H1 (cell line): ENCODE measurements around the gene ADD1. TPM values are rescaled to one million over a fixed set of nuclear protein-coding genes. Genes with fewer than 3 reads are reported as not detected.

Experiments
- CTCF ChIA-PET: fragments of 300-600 bp; sonication (Branson Sonifier 250); formaldehyde crosslinking; loops from one replicate; lab custom pipeline; 2021; ENCODE audit not compliant: partially characterized antibody; lab: Charles Lee
- POLR2A ChIA-PET: fragments of 300-600 bp; sonication (Branson Sonifier 250); formaldehyde crosslinking; loops from one replicate; lab custom pipeline; 2021; ENCODE audit warnings: inconsistent platforms; ENCODE audit not compliant: partially characterized antibody; lab: Charles Lee
- DNase-seq, 2 experiments: peaks; one replicate each; pipeline versions ENCODE4 v3.0.0 to v3.0.0-alpha.2; 2010 to 2022; ENCODE audit warnings: low spot score in 2 of 2, low read depth in 1 of 2, mixed read lengths in 1 of 2
- FAIRE-seq: peaks from 2 replicates; lab custom pipeline; 2011; peaks lifted over from hg19 to GRCh38; lab: Jason Lieb, UNC
- H2AFZ ChIP-seq: 2 replicates; pipeline ENCODE4 v1.8.1; 2012; ENCODE audit warnings: low read length, inconsistent platforms
- H2AK5ac ChIP-seq: 2 replicates; pipeline ENCODE4 v1.6.1; 2013; ENCODE audit warnings: low read depth, low read length
- H2BK120ac ChIP-seq: replicated peaks from 2 replicates; pipeline ENCODE3; 2013; ENCODE audit warnings: low read depth, low read length, inconsistent platforms
- H2BK12ac ChIP-seq: 2 replicates; pipeline ENCODE4 v1.6.1; 2013; ENCODE audit warnings: low read depth, low read length
- H2BK15ac ChIP-seq: 2 replicates; pipeline ENCODE4 v1.6.1; 2013; ENCODE audit warnings: low read length
- H2BK20ac ChIP-seq: 2 replicates; pipeline ENCODE4 v1.6.1; 2013; ENCODE audit warnings: low read length
- H2BK5ac ChIP-seq: 2 replicates; pipeline ENCODE4 v1.6.1; 2013; ENCODE audit warnings: low read depth, low read length
- H3K14ac ChIP-seq: 2 replicates; pipeline ENCODE4 v1.6.1; 2013; ENCODE audit warnings: inconsistent platforms; ENCODE audit not compliant: insufficient read length
- H3K18ac ChIP-seq: 2 replicates; pipeline ENCODE4 v1.6.1; 2013; ENCODE audit warnings: low read length; ENCODE audit errors: extremely low read depth
- H3K23ac ChIP-seq: 2 replicates; pipeline ENCODE4 v1.6.1; 2013; ENCODE audit warnings: inconsistent platforms; ENCODE audit not compliant: insufficient read length
- H3K23me2 ChIP-seq: 2 replicates; pipeline ENCODE4 v1.6.1; 2013; ENCODE audit warnings: low read depth, low read length
- H3K27ac ChIP-seq: 2 replicates; pipeline ENCODE4 v1.6.1; 2011; ENCODE audit warnings: low read depth, low read length, inconsistent platforms
- H3K27me3 ChIP-seq, 4 experiments: replicated peaks in 1 of 4; 1 replicate in 1 of 4; 2 replicates in 3 of 4; pipeline versions ENCODE4 v1.6.1 to v1.8.1; 2011 to 2013; ENCODE audit warnings: low read length in 3 of 4, mild to moderate bottlenecking in 3 of 4, inconsistent platforms in 2 of 4, mixed read lengths in 2 of 4, moderate library complexity in 1 of 4; ENCODE audit not compliant: control insufficient read depth in 3 of 4, insufficient read depth in 3 of 4; ENCODE audit errors: extremely low read depth in 1 of 4
- H3K36me3 ChIP-seq, 4 experiments: 2 replicates each; pipeline versions ENCODE4 v1.6.1 to v1.8.1; 2011 to 2013; ENCODE audit warnings: mild to moderate bottlenecking in 4 of 4, low read length in 3 of 4, moderate library complexity in 2 of 4, control low read depth in 1 of 4, inconsistent platforms in 1 of 4; ENCODE audit not compliant: insufficient read depth in 4 of 4, control insufficient read depth in 2 of 4
- H3K4ac ChIP-seq: replicated peaks from 2 replicates; pipeline ENCODE3; 2013; ENCODE audit warnings: low read length, low read depth, mixed read lengths, inconsistent platforms; ENCODE audit not compliant: insufficient read length
- H3K4me1 ChIP-seq, 4 experiments: replicated peaks in 1 of 4; 1 replicate in 1 of 4; 2 replicates in 3 of 4; pipeline versions ENCODE4 v1.6.1 to v1.8.1; 2011 to 2013; ENCODE audit warnings: low read length in 3 of 4, inconsistent platforms in 2 of 4, mixed read lengths in 1 of 4; ENCODE audit not compliant: insufficient read depth in 4 of 4, control insufficient read depth in 3 of 4
- H3K4me2 ChIP-seq, 2 experiments: 2 replicates each; pipeline versions ENCODE4 v1.6.1 to v1.8.1; 2011 to 2013; ENCODE audit warnings: low read depth in 2 of 2, low read length in 2 of 2, control low read depth in 1 of 2, inconsistent platforms in 1 of 2, mild to moderate bottlenecking in 1 of 2; ENCODE audit not compliant: insufficient read depth in 1 of 2
- H3K4me3 ChIP-seq, 4 experiments: fragments of 200-600, 300-600 bp in 1 of 4; sonication (generic), shearing (Covaris generic), sonication (Bioruptor Twin) in 1 of 4; 2 replicates each; pipeline versions ENCODE4 v1.5.1 to v1.8.1; 2011 to 2016; ENCODE audit warnings: low read length in 4 of 4, low read depth in 3 of 4, control low read depth in 2 of 4, inconsistent platforms in 2 of 4, mild to moderate bottlenecking in 2 of 4, mixed read lengths in 1 of 4, moderate library complexity in 1 of 4; ENCODE audit not compliant: insufficient read depth in 2 of 4; ENCODE audit errors: extremely low read depth in 1 of 4
- H3K56ac ChIP-seq: replicated peaks from 2 replicates; pipeline ENCODE3; 2013; ENCODE audit warnings: low read depth, mild to moderate bottlenecking, mixed read lengths, low read length, inconsistent platforms; ENCODE audit not compliant: insufficient read length
- H3K79me1 ChIP-seq: 2 replicates; pipeline ENCODE4 v1.6.1; 2013; ENCODE audit warnings: low read depth, low read length, control low read depth
- H3K79me2 ChIP-seq, 2 experiments: 2 replicates each; pipeline versions ENCODE4 v1.6.1 to v1.8.1; 2012 to 2013; ENCODE audit warnings: low read length in 2 of 2, mild to moderate bottlenecking in 2 of 2, inconsistent platforms in 1 of 2; ENCODE audit not compliant: insufficient read depth in 2 of 2, control insufficient read depth in 1 of 2
- H3K9ac ChIP-seq, 4 experiments: replicated peaks in 1 of 4; 1 replicate in 1 of 4; 2 replicates in 3 of 4; pipeline versions ENCODE4 v1.6.1 to v1.8.1; 2011 to 2013; ENCODE audit warnings: low read depth in 3 of 4, low read length in 3 of 4, control low read depth in 2 of 4, mild to moderate bottlenecking in 2 of 4, moderate library complexity in 2 of 4, inconsistent platforms in 1 of 4; ENCODE audit errors: extremely low read depth in 1 of 4
- H3K9me3 ChIP-seq, 2 experiments: 2 replicates each; pipeline versions ENCODE4 v1.6.1 to v1.8.1; 2012 to 2013; ENCODE audit warnings: mild to moderate bottlenecking in 2 of 2, moderate library complexity in 2 of 2, control low read depth in 1 of 2, inconsistent platforms in 1 of 2, low read depth in 1 of 2, low read length in 1 of 2, mixed read lengths in 1 of 2; ENCODE audit not compliant: insufficient read depth in 2 of 2
- H4K20me1 ChIP-seq, 2 experiments: replicated peaks in 1 of 2; 2 replicates each; pipeline versions ENCODE3 to v1.8.1; 2011 to 2013; ENCODE audit warnings: inconsistent platforms in 2 of 2, low read length in 2 of 2, mild to moderate bottlenecking in 1 of 2; ENCODE audit not compliant: insufficient read depth in 2 of 2, control insufficient read depth in 1 of 2
- H4K5ac ChIP-seq: 2 replicates; pipeline ENCODE4 v1.6.1; 2013; ENCODE audit warnings: low read length, low read depth, mixed read lengths, inconsistent platforms; ENCODE audit not compliant: insufficient read length
- H4K8ac ChIP-seq: 2 replicates; pipeline ENCODE4 v1.8.0; 2013; ENCODE audit warnings: mild to moderate bottlenecking, moderate library complexity, low read length, inconsistent platforms; ENCODE audit not compliant: insufficient read depth; ENCODE audit errors: extremely low read depth
- H4K91ac ChIP-seq: replicated peaks from 2 replicates; pipeline ENCODE3; 2013; ENCODE audit warnings: low read length, mixed read lengths, inconsistent platforms; ENCODE audit not compliant: insufficient read length
- EZH2 ChIP-seq: fragments of 200-600 bp; sonication (generic); IDR thresholded peaks from 2 replicates; pipeline ENCODE4 v1.7.1; 2012; ENCODE audit warnings: low read depth, mild to moderate bottlenecking, moderate library complexity, low read length, inconsistent platforms; ENCODE audit not compliant: severe bottlenecking
- GTF2F1 ChIP-seq: IDR thresholded peaks from 2 replicates; pipeline ENCODE4 v1.6.1; 2012; ENCODE audit warnings: low read depth, low read length, improper control_type of control experiment, borderline replicate concordance
- JUND ChIP-seq: IDR thresholded peaks from 2 replicates; pipeline ENCODE4 v1.6.1; 2011; ENCODE audit warnings: mild to moderate bottlenecking, improper control_type of control experiment, low read length
- KDM1A ChIP-seq: fragments of 200-600, 300-600 bp; sonication (generic); IDR thresholded peaks from 2 replicates; pipeline ENCODE4 v1.7.1; 2016; ENCODE audit warnings: mild to moderate bottlenecking, low read length, borderline replicate concordance
- POLR2A ChIP-seq, 2 experiments: IDR thresholded peaks; 1 replicate in 1 of 2; 2 replicates in 1 of 2; pipeline ENCODE4 v1.6.1; 2011; ENCODE audit warnings: low read depth in 2 of 2, low read length in 2 of 2, mild to moderate bottlenecking in 2 of 2; ENCODE audit errors: control extremely low read depth in 1 of 2
- RBBP5 ChIP-seq: IDR thresholded peaks from 2 replicates; pipeline ENCODE4 v1.7.1; 2012; ENCODE audit warnings: low read depth, mild to moderate bottlenecking, inconsistent platforms, low read length, moderate library complexity, borderline replicate concordance
- RNF2 ChIP-seq: fragments of 200-900, 300-1000 bp; sonication (generic); IDR thresholded peaks from 2 replicates; pipeline ENCODE4 v1.7.1; 2016; ENCODE audit warnings: borderline replicate concordance, low read depth, mild to moderate bottlenecking, antibody characterized with exemption, low read length; ENCODE audit not compliant: poor library complexity, severe bottlenecking; ENCODE audit errors: missing control alignments
- SP2 ChIP-seq: IDR thresholded peaks from 2 replicates; pipeline ENCODE4 v1.6.1; 2012; ENCODE audit warnings: mild to moderate bottlenecking, low read length, inconsistent platforms
- WGBS, 2 experiments: shearing (Covaris generic) in 1 of 2; methylation state at CpG; one replicate each; pipeline versions ENCODE4 v1.1.6 to v1.1.7; 2013 to 2015; ENCODE audit warnings: low lambda C conversion rate in 2 of 2, mixed read lengths in 2 of 2, inconsistent platforms in 1 of 2, low coverage in 1 of 2, missing lambda C conversion rate in 1 of 2; ENCODE audit not compliant: insufficient replicate concordance in 2 of 2, insufficient coverage in 1 of 2, insufficient read length in 1 of 2; ENCODE audit errors: extremely low coverage in 1 of 2, missing lambda C conversion rate in 1 of 2; 5-methylcytosine and 5-hydroxymethylcytosine counted together
- polyA plus RNA-seq, 7 experiments: library from polyadenylated mRNA; depleted of rRNA in 3 of 7; stranded (reverse) in 5 of 7; unstranded in 2 of 7; fragments of >200 nt in 5 of 7; fragments of 200-250 nt in 2 of 7; gene quantifications; 1 replicate in 5 of 7; 2 replicates in 1 of 7; 4 replicates in 1 of 7; pipeline versions ENCODE4 v1.2.1 to v1.2.3, GENCODE V29; 2011 to 2013; ENCODE audit warnings: missing spikeins in 2 of 7, mixed read lengths in 2 of 7
- total RNA-seq: library from RNA; stranded (reverse); fragmentation: NEBNext Ultra II Directional; extraction: Animal tissue kit (Norgen Biotek cat#: 25700); gene quantifications from 2 replicates; pipeline ENCODE4 v1.2.1, GENCODE V29; 2021
- TF ChIP-seq, protein P1 (sequence below): IDR thresholded peaks from 2 replicates; pipeline ENCODE4 v1.6.1; 2012; ENCODE audit warnings: inconsistent platforms

The ADD1 gene
- total and polyA plus RNA-seq, 2 of the 8 experiments (the other 6 are each of a cell fraction or from before 2014, with no cell fraction given) = 113 to 143 TPM

DNA sequence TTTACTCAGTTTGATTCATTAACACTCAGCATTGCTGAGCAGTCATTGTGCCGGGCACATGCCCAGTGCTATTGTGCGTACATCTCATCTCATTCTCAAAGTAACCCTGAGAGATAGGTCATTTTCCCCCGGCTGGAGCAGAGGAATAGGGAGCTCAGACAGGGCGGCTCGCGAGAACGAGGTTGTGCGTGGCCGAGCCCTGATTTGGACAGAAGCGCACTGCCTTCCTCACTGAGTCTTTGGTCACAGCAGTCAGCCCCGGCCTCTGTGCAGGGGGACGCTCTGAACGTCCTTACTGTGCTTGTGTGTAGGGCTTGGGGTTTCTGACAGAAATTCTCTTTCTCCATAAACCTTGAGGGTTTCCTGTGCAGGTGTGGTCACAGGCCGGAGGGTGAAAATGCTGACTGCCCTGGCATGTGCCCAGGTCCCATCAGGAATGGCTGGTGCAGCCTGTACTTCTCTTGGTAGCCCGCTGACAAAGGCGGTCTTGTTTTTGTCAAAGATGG is 80.1 kb downstream of the ADD1 start:
- Histone ChIP-seq H3K4ac (no peak overlapping the region), H3K4me2 (no peak overlapping the region), H3K4me1 (peaks cover 3 to 14% (median 8%) of the 10 kb centered on the region in 4 experiments; a peak in 6 of 7 replicates), H4K5ac (no peak overlapping the region), H2BK5ac (peak overlapping the region; percentile 84), H2AFZ (no peak overlapping the region), H2BK20ac (no peak overlapping the region), H3K9ac (no peak overlapping the region), H3K27ac (0 out of 2 replicates have a peak overlapping the region, but pooled peaks have one; percentile 49), H3K14ac (no peak overlapping the region), H3K9me3 (peaks cover 0 to 8% of the 10 kb centered on the region in 2 experiments; a peak in 1 of 4 replicates), H3K23me2 (no peaks in the 10 kb centered on the region), H2BK120ac (peak overlapping the region; percentile 18), H3K56ac (no peak overlapping the region), H3K4me3 (no peak overlapping the region), H3K23ac (no peak overlapping the region), H4K8ac (0 out of 2 replicates have a peak overlapping the region, but pooled peaks have one; percentile 36), H3K79me2 (no peaks in the 10 kb centered on the region; a peak in 2 of 4 replicates), H2BK12ac (peak overlapping the region; percentile 97; the same call in 1 of the 2 replicates), H3K27me3 (no peaks in the 10 kb centered on the region), H4K91ac (peak overlapping the region; percentile 49), H3K36me3 (peaks cover 0 to 30% (median 8%) of the 10 kb centered on the region in 4 experiments; a peak in 7 of 8 replicates), H4K20me1 (peaks cover 0 to 2% of the 10 kb centered on the region in 2 experiments), H3K18ac (peak overlapping the region; percentile 48; the same call in 1 of the 2 replicates), H2AK5ac (peak overlapping the region; percentile 92; the same call in 1 of the 2 replicates), H3K79me1 (no peaks in the 10 kb centered on the region; the same call in none of the 2 replicates), H2BK15ac (no peak overlapping the region; the same call in 1 of the 2 replicates)
- CTCF ChIA-PET = interaction anchor here (0.8 to 3.7 kb wide), 5 partner anchors 9 to 32 kb away, joined by 3 to 13 read pairs (median 4); no protein-coding TSS in a partner anchor
- POLR2A ChIA-PET = interaction anchor here (1.2 to 5.7 kb wide), 9 partner anchors 9 to 167 kb away, joined by 3 to 45 read pairs (median 5); partner anchors contain the start of gene TNIP2
- WGBS, 2 experiments = 93% methylated on average over 16 of the region's 16 CpGs; no CpG with 5 or more reads in 1 of the 2 experiments
- FAIRE-seq (no peak), DNase-seq (no peak)
- TF ChIP-seq SP2 (no peak), POLR2A (IDR thresholded peaks at IDR 0.05; ENCODE audit: control extremely low read depth in 1 of 2, low read depth in 2 of 2, low read length in 2 of 2) (no peak), RBBP5 (no peak), GTF2F1 (no peak), KDM1A (no peak), RNF2 (no peak), JUND (no peak), EZH2 (no peak)
- TF ChIP-seq, protein P1, sequence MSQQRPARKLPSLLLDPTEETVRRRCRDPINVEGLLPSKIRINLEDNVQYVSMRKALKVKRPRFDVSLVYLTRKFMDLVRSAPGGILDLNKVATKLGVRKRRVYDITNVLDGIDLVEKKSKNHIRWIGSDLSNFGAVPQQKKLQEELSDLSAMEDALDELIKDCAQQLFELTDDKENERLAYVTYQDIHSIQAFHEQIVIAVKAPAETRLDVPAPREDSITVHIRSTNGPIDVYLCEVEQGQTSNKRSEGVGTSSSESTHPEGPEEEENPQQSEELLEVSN = no peak
